HepG2 (cell line): Measurements from ENCODE around the gene VAMP2. TPM values are rescaled to one million over a fixed set of nuclear protein-coding genes. Genes with fewer than 3 reads are reported as not detected.

ENCODE experiments used
- AHDC1 ChIP-seq: sonication (generic); formaldehyde crosslinking; IDR thresholded peaks from 2 replicates; pipeline ENCODE4 v1.5.1; 2020; ENCODE audit warnings: mild to moderate bottlenecking, missing genetic modification reagents, borderline replicate concordance
- ARID5B ChIP-seq: IDR thresholded peaks from 2 replicates; pipeline ENCODE4 v1.4.0; 2020; ENCODE audit warnings: mild to moderate bottlenecking, missing genetic modification reagents
- EHMT2 ChIP-seq: fragments of 200-600 bp; sonication (generic); IDR thresholded peaks from 2 replicates; pipeline ENCODE4 v1.7.0; 2017; ENCODE audit warnings: antibody characterized with exemption, low read depth, low read length, borderline replicate concordance
- FOXC1 ChIP-seq: sonication (generic); formaldehyde crosslinking; IDR thresholded peaks from 2 replicates; pipeline ENCODE4 v1.8.0; 2022; ENCODE audit warnings: mild to moderate bottlenecking, missing genetic modification reagents, borderline replicate concordance
- HNRNPLL ChIP-seq: fragments of 200-400 bp; formaldehyde crosslinking; IDR thresholded peaks from 2 replicates; pipeline ENCODE4 v1.6.1; 2017; ENCODE audit warnings: mild to moderate bottlenecking, low read depth, low read length; ENCODE audit not compliant: poor library complexity, severe bottlenecking
- HOXA3 ChIP-seq: sonication (generic); formaldehyde crosslinking; IDR thresholded peaks from 2 replicates; pipeline ENCODE4 v1.5.0; 2020; ENCODE audit warnings: missing genetic modification reagents
- MATR3 ChIP-seq: sonication (generic); formaldehyde crosslinking; IDR thresholded peaks from 2 replicates; pipeline ENCODE4 v1.4.0; 2020; ENCODE audit warnings: missing genetic modification reagents
- RARA ChIP-seq: IDR thresholded peaks from 2 replicates; pipeline ENCODE4 v1.6.1; 2016; ENCODE audit warnings: missing genetic modification reagents, missing compliant biosample characterization
- REPIN1 ChIP-seq: sonication (generic); formaldehyde crosslinking; IDR thresholded peaks from 2 replicates; pipeline ENCODE4 v1.8.0; 2022; ENCODE audit warnings: missing genetic modification reagents, low read depth, mild to moderate bottlenecking, borderline replicate concordance
- SALL1 ChIP-seq: sonication (generic); formaldehyde crosslinking; IDR thresholded peaks from 2 replicates; pipeline ENCODE4 v1.8.0; 2022; ENCODE audit warnings: mild to moderate bottlenecking, missing genetic modification reagents
- polyA plus RNA-seq, 8 experiments: library from polyadenylated mRNA; depleted of rRNA in 3 of 8; stranded (reverse) in 7 of 8; unstranded in 1 of 8; fragments of >200 nt; fragmentation: Illumina TruSeq in 4 of 8; extraction: Trizol in 4 of 8; gene quantifications; 2 replicates each; pipeline versions ENCODE4 v1.2.1 to v1.2.3, GENCODE V29; 2011 to 2016; ENCODE audit warnings: low read depth in 4 of 8, missing spikeins in 1 of 8, mixed read lengths in 1 of 8; ENCODE audit not compliant: insufficient read depth in 1 of 8
- total RNA-seq, 5 experiments: library from RNA; depleted of rRNA; stranded (reverse); fragments of >200 nt; fragmentation: Illumina TruSeq; extraction: Trizol; gene quantifications; 2 replicates each; pipeline ENCODE4 v1.2.3, GENCODE V29; 2016; ENCODE audit warnings: low read depth in 1 of 5
- TF ChIP-seq, protein P1 (sequence below): sonication (generic); formaldehyde crosslinking; IDR thresholded peaks from 2 replicates; pipeline ENCODE4 v1.5.0; 2020; ENCODE audit warnings: mild to moderate bottlenecking, missing genetic modification reagents
- TF ChIP-seq, protein P2 (sequence below), 2 experiments: sonication (generic) in 1 of 2; formaldehyde crosslinking in 1 of 2; IDR thresholded peaks; 2 replicates each; pipeline versions ENCODE4 v1.4.0 to v1.6.1; 2018 to 2020; ENCODE audit warnings: missing genetic modification reagents in 2 of 2, borderline replicate concordance in 1 of 2, low read depth in 1 of 2, mild to moderate bottlenecking in 1 of 2, missing biosample characterization in 1 of 2
- TF ChIP-seq, protein P3 (sequence below): sonication (generic); formaldehyde crosslinking; IDR thresholded peaks from 2 replicates; pipeline ENCODE4 v1.4.0; 2020; ENCODE audit warnings: missing genetic modification reagents

The VAMP2 gene
- total and polyA plus RNA-seq, 2 of the 13 experiments (the other 11 are each of a cell fraction or from before 2014, with no cell fraction given), result 3.9 to 17.2 TPM

GRCh38 chr17:8158267-8159031 lies 4.3 kb downstream of the VAMP2 start (continued):
- 0 out of 2 replicates have a peak, but pooled peaks have one; percentile 7 for TF ChIP-seq ARID5B (CRISPR knock-in tag)
- TF ChIP-seq, protein P1, sequence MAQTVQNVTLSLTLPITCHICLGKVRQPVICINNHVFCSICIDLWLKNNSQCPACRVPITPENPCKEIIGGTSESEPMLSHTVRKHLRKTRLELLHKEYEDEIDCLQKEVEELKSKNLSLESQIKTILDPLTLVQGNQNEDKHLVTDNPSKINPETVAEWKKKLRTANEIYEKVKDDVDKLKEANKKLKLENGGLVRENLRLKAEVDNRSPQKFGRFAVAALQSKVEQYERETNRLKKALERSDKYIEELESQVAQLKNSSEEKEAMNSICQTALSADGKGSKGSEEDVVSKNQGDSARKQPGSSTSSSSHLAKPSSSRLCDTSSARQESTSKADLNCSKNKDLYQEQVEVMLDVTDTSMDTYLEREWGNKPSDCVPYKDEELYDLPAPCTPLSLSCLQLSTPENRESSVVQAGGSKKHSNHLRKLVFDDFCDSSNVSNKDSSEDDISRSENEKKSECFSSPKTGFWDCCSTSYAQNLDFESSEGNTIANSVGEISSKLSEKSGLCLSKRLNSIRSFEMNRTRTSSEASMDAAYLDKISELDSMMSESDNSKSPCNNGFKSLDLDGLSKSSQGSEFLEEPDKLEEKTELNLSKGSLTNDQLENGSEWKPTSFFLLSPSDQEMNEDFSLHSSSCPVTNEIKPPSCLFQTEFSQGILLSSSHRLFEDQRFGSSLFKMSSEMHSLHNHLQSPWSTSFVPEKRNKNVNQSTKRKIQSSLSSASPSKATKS, result no peak
- TF ChIP-seq MATR3, result no peak
- TF ChIP-seq, protein P2, sequence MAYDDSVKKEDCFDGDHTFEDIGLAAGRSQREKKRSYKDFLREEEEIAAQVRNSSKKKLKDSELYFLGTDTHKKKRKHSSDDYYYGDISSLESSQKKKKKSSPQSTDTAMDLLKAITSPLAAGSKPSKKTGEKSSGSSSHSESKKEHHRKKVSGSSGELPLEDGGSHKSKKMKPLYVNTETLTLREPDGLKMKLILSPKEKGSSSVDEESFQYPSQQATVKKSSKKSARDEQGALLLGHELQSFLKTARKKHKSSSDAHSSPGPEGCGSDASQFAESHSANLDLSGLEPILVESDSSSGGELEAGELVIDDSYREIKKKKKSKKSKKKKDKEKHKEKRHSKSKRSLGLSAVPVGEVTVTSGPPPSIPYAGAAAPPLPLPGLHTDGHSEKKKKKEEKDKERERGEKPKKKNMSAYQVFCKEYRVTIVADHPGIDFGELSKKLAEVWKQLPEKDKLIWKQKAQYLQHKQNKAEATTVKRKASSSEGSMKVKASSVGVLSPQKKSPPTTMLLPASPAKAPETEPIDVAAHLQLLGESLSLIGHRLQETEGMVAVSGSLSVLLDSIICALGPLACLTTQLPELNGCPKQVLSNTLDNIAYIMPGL (CRISPR knock-in tag; IDR thresholded peaks at IDR 0.05; ENCODE audit: borderline replicate concordance in 1 of 2, low read depth in 1 of 2), result peak; percentile 66 to 70; a peak in 3 of 4 replicates
- TF ChIP-seq, protein P3, sequence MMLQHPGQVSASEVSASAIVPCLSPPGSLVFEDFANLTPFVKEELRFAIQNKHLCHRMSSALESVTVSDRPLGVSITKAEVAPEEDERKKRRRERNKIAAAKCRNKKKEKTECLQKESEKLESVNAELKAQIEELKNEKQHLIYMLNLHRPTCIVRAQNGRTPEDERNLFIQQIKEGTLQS (CRISPR knock-in tag), result no peak
- peak; percentile 55; the same call in 1 of the 2 replicates for TF ChIP-seq RARA (CRISPR knock-in tag)
- TF ChIP-seq REPIN1, result no peak
- no peak for TF ChIP-seq EHMT2
- TF ChIP-seq HOXA3 (CRISPR knock-in tag), result peak; percentile 33; the same call in 1 of the 2 replicates
- TF ChIP-seq HNRNPLL, result no peak
- TF ChIP-seq FOXC1 (CRISPR knock-in tag), result no peak
- TF ChIP-seq AHDC1 (CRISPR knock-in tag), result no peak
- TF ChIP-seq SALL1, result peak; percentile 46
